MM.1S (cell line): ENCODE data around the gene TPTE2.
"Not testable (repeated sequence)": the region's sequence is repeated elsewhere in the genome, so short reads cannot be mapped to it uniquely, and the experiment has no call there.

Experiments
- DNase-seq: peaks from one replicate; pipeline ENCODE4 v3.0.0-alpha.2; 2015
- H2AFZ ChIP-seq: fragments of 300-600 bp; sonication (generic); 2 replicates; pipeline ENCODE4 v1.6.0; 2016; ENCODE audit warnings: antibody characterized with exemption, low read length
- H3F3A ChIP-seq: fragments of 300-600 bp; sonication (generic); 2 replicates; pipeline ENCODE4 v1.6.1; 2016; ENCODE audit warnings: mild to moderate bottlenecking, antibody characterized with exemption, low read length, moderate library complexity, mixed read lengths; ENCODE audit not compliant: insufficient read depth
- H3K27ac ChIP-seq: fragments of 300-600 bp; sonication (generic); 2 replicates; pipeline ENCODE4 v1.5.1; 2016; ENCODE audit warnings: mild to moderate bottlenecking, low read length
- H3K27me3 ChIP-seq: fragments of 300-600 bp; sonication (generic); replicated peaks from 2 replicates; pipeline ENCODE4 v1.6.0; 2016; ENCODE audit warnings: low read length; ENCODE audit not compliant: insufficient read depth
- H3K36me3 ChIP-seq: fragments of 300-600 bp; sonication (generic); replicated peaks from 2 replicates; pipeline ENCODE4 v1.6.1; 2016; ENCODE audit warnings: mild to moderate bottlenecking, low read length, mixed read lengths; ENCODE audit not compliant: insufficient read depth
- H3K4me1 ChIP-seq: fragments of 300-600 bp; sonication (generic); 2 replicates; pipeline ENCODE4 v1.6.1; 2016; ENCODE audit warnings: low read length, mixed read lengths
- H3K4me2 ChIP-seq: fragments of 300-600 bp; sonication (generic); 2 replicates; pipeline ENCODE4 v1.6.0; 2016; ENCODE audit warnings: low read depth, low read length
- H3K4me3 ChIP-seq: fragments of 300-600 bp; sonication (generic); 2 replicates; pipeline ENCODE4 v1.5.1; 2016; ENCODE audit warnings: low read length, mixed read lengths
- H3K79me2 ChIP-seq: fragments of 300-600 bp; sonication (generic); 2 replicates; pipeline ENCODE4 v1.6.1; 2016; ENCODE audit warnings: mixed run types, low read length, mixed read lengths
- H3K9ac ChIP-seq: fragments of 300-600 bp; sonication (generic); 2 replicates; pipeline ENCODE4 v1.6.1; 2016; ENCODE audit warnings: low read length, mixed read lengths
- H3K9me2 ChIP-seq: fragments of 300-600 bp; sonication (generic); replicated peaks from 2 replicates; pipeline ENCODE4 v1.6.1; 2016; ENCODE audit warnings: mild to moderate bottlenecking, low read length, mixed read lengths; ENCODE audit not compliant: insufficient read depth
- H3K9me3 ChIP-seq: fragments of 300-600 bp; sonication (generic); replicated peaks from 2 replicates; pipeline ENCODE4 v1.6.1; 2016; ENCODE audit warnings: mild to moderate bottlenecking, low read length, mixed read lengths; ENCODE audit not compliant: insufficient read depth
- H4K20me1 ChIP-seq: fragments of 300-600 bp; sonication (generic); 2 replicates; pipeline ENCODE4 v1.6.1; 2016; ENCODE audit warnings: mild to moderate bottlenecking, low read length, moderate library complexity, mixed read lengths; ENCODE audit not compliant: insufficient read depth
- EZH2 ChIP-seq: fragments of 300-600 bp; sonication (generic); optimal IDR thresholded peaks from 2 replicates; pipeline ENCODE3; 2017; ENCODE audit warnings: low read depth, mild to moderate bottlenecking, antibody characterized with exemption, low read length, mixed read lengths
- EZH2phosphoT487 ChIP-seq: fragments of 300-600 bp; sonication (generic); IDR thresholded peaks from 2 replicates; pipeline ENCODE4 v1.6.1; 2018; ENCODE audit warnings: antibody characterized with exemption, low read length
- TF ChIP-seq, protein P1 (sequence below): fragments of 300-600 bp; sonication (generic); IDR thresholded peaks from 2 replicates; pipeline ENCODE4 v1.5.1; 2016; ENCODE audit warnings: antibody characterized with exemption, low read length, mixed read lengths

TPTE2 gene

DNA sequence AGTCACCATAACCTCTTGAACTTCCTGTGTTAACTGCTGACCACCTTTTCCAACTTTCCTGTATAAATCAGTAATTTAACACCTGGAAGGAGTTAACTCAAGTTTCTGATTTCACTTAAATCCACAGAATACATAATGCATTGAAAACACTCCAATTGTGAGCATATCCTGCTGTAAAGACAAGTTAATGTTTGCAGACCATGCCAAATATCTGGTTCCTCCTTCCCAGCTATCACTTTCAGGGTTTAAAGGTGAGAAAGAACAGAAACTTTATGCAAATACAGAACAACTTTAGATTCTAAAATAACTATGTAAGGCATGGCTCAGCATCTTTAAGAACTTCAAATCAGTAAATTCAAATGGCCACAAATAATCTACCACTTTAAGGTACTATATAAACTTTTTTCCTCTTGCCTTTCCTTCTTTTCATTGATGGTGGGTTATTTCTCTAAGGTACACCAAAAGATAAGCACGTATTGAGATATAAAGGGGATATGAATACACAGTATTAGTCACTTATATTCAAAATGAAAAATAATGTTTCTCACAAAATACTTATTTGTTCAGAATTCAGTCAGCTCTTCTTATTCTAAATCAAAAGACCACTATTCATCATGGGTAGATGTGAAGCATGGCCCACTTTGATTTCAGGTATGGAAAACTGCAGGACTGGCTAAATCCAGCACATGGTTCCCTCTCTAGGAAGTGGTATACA is 6.6 kb upstream of the TPTE2 start:
- H3K9ac ChIP-seq, result no peak overlapping the region
- peak overlapping the region; percentile 57; the same call in 1 of the 2 replicates for H3K27ac ChIP-seq
- TF ChIP-seq, protein P1, sequence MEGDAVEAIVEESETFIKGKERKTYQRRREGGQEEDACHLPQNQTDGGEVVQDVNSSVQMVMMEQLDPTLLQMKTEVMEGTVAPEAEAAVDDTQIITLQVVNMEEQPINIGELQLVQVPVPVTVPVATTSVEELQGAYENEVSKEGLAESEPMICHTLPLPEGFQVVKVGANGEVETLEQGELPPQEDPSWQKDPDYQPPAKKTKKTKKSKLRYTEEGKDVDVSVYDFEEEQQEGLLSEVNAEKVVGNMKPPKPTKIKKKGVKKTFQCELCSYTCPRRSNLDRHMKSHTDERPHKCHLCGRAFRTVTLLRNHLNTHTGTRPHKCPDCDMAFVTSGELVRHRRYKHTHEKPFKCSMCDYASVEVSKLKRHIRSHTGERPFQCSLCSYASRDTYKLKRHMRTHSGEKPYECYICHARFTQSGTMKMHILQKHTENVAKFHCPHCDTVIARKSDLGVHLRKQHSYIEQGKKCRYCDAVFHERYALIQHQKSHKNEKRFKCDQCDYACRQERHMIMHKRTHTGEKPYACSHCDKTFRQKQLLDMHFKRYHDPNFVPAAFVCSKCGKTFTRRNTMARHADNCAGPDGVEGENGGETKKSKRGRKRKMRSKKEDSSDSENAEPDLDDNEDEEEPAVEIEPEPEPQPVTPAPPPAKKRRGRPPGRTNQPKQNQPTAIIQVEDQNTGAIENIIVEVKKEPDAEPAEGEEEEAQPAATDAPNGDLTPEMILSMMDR, result no peak
- no peak for TF ChIP-seq EZH2phosphoT487
- TF ChIP-seq EZH2, result no peak
- H3K27me3 ChIP-seq, result no peaks in the 10 kb centered on the region
- peaks cover 14% of the 10 kb centered on the region; the same call in 1 of the 2 replicates for H3K4me1 ChIP-seq
- H3K4me3 ChIP-seq, result no peak overlapping the region
- H3K9me2 ChIP-seq, result no peaks in the 10 kb centered on the region
- no peaks in the 10 kb centered on the region for H3K79me2 ChIP-seq
- H3K36me3 ChIP-seq, result no peaks in the 10 kb centered on the region
- H3K4me2 ChIP-seq, result peak overlapping the region; percentile 37; the same call in 1 of the 2 replicates
- H3F3A ChIP-seq, result peaks cover 2% of the 10 kb centered on the region; the same call in 1 of the 2 replicates
- peak; percentile 51 for DNase-seq
- no peaks in the 10 kb centered on the region for H3K9me3 ChIP-seq
- no peak overlapping the region for H2AFZ ChIP-seq
- no peaks in the 10 kb centered on the region for H4K20me1 ChIP-seq

DNA sequence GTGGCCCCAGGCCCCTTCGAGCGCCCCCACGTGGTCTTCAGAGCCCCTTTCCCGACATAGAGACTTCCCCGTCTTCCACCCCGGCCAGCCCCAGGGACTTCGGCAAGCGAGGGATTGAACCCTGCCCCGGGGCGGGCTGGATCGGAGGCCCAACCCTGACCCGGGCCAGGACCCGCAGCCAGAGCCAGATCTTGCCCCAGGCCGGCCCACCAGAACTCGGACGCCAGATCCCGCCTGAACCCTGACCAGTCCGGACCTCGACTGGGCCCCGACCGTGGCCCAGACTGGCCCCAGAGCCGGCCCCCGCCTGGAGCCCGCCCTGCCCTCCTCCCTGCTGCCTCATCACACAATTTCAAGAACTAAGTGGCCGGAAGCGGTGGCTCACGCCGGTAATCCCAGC is 253 bp upstream of the TPTE2 start:
- H3K27ac ChIP-seq, result no peak overlapping the region

DNA sequence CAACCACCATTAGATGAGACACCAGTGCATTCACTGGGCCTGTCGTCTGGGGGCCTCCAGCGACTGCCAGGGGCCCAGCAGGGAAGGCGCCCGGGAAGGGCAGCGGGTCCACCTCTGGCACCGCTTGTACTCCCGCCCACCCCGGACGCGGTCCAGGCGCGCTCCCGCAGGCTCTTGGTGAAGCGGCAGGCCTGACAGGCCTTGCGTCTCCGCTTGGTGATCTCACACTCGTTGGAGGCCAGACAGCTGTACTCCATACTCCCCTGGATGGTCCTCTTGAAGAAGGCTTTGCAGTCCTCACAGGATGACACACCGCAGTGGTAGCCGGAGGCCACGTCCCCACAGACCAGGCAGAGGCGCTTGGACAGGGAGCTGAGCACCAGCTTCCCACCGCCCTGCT is 660 bp downstream of the TPTE2 start:
- H3K9ac ChIP-seq, H2AFZ ChIP-seq, H3K4me2 ChIP-seq, H4K20me1 ChIP-seq, H3K27ac ChIP-seq, H3K79me2 ChIP-seq, H3K9me2 ChIP-seq, H3K4me3 ChIP-seq, H3K36me3 ChIP-seq, H3K9me3 ChIP-seq, H3K4me1 ChIP-seq, DNase-seq, H3F3A ChIP-seq, H3K27me3 ChIP-seq: not testable (repeated sequence)

More for the DNA sequence above, 253 bp upstream of the TPTE2 start:
- Histone ChIP-seq H3K79me2 (no peaks in the 10 kb centered on the region), H3K27me3 (no peaks in the 10 kb centered on the region), H4K20me1 (no peaks in the 10 kb centered on the region), H3F3A (no peaks in the 10 kb centered on the region), H2AFZ (no peak overlapping the region), H3K9me3 (no peaks in the 10 kb centered on the region), H3K9ac (no peak overlapping the region), H3K4me3 (no peak overlapping the region), H3K36me3 (no peaks in the 10 kb centered on the region), H3K4me1 (no peaks in the 10 kb centered on the region), H3K9me2 (no peaks in the 10 kb centered on the region), H3K4me2 (no peak overlapping the region)
- TF ChIP-seq EZH2, result no peak
- TF ChIP-seq, protein P1, result no peak
- TF ChIP-seq EZH2phosphoT487, result no peak
- no peak for DNase-seq

DNA sequence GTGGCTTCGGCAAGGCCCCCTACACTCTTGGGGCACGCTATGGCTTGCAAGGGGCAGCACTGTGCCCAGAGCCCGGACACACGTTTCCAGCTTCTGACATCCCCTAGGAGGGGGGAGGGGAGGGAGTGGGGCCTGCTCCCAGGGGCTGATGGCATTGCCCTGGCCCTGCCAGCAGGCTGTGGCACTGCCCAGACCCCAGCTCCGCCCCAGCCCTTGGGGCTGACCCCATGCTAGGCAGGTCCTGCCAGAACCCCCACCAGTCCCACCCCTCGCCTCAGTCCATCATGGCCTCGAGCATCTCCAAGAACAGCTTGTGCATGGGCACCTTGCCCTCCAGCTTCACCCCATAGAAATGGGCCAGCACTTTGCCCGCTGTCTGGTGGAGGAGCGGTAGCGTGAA is 1.6 kb downstream of the TPTE2 start:
- H3K27ac ChIP-seq, H3K4me3 ChIP-seq, H3F3A ChIP-seq, DNase-seq, H4K20me1 ChIP-seq, H3K79me2 ChIP-seq, H3K9me2 ChIP-seq, H3K9ac ChIP-seq, H3K27me3 ChIP-seq, H3K36me3 ChIP-seq, H3K9me3 ChIP-seq, H3K4me1 ChIP-seq, H2AFZ ChIP-seq, H3K4me2 ChIP-seq: not testable (repeated sequence)

DNA sequence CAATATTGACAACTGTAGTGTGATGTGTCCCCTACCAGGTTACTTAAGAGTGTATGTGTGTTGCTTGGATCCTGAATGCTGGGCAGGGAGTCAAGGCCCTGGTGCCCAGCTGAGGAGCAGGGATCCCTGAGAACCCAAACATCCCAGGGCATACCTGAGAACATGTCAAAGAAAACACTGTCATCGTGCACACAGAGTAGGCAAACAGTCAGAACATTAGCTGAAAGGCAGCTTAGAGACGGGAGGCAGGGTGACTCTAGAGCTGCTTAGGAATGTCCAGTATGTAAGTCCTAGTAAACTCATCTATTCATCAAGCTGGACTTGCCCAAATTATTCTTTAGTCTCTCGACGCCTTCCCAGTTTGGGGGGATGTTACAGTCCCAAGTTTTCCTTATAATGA is 4.0 kb downstream of the TPTE2 start:
- not testable (repeated sequence) for H3K4me2 ChIP-seq, H3K27me3 ChIP-seq, H3K4me1 ChIP-seq, H3K36me3 ChIP-seq, H4K20me1 ChIP-seq, H3K9me2 ChIP-seq, H3K27ac ChIP-seq, H2AFZ ChIP-seq, H3K9me3 ChIP-seq, H3K79me2 ChIP-seq, H3K9ac ChIP-seq, DNase-seq, H3F3A ChIP-seq, H3K4me3 ChIP-seq

DNA sequence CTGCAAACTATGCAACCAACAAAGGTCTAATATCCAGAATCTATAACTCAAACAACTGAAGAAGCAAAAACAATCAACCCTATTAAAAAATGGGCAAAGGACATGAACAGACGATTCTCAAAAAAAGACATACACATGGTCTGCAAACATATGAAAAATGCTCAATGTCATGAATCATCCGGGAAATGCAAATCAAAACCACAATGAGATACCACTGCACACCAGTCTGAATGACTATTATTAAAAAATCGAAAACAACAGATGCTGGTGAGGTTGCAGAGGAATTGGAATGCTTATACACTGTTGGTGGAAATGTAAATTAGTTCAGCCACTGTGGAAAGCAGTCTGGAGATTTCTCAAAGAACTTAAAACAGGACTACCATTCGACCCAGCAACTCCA is 12.1 kb downstream of the TPTE2 start:
- H2AFZ ChIP-seq, H3K27ac ChIP-seq, H3K36me3 ChIP-seq, H3K9me2 ChIP-seq, H4K20me1 ChIP-seq, DNase-seq, H3K79me2 ChIP-seq, H3K4me2 ChIP-seq, H3K9me3 ChIP-seq, H3K9ac ChIP-seq, H3K4me1 ChIP-seq, H3F3A ChIP-seq, H3K27me3 ChIP-seq, H3K4me3 ChIP-seq: not testable (repeated sequence)
